ENCODE measurements around the gene ABRACL. TPM values are rescaled to one million over a fixed set of nuclear protein-coding genes. Genes with fewer than 3 reads are reported as not detected.
A peak's percentile ranks its signal among the peaks of the same experiment; 100 is the strongest.
"Not testable (repeated sequence)": the region's sequence is repeated elsewhere in the genome, so short reads cannot be mapped to it uniquely, and the experiment has no call there.

The ABRACL gene
- polyA plus RNA-seq, 3 donors: 39.5 to 174 (median 142) TPM

GRCh38 chr6:138992965-138993364 is 35.6 kb upstream of the ABRACL start:
- H2AFZ ChIP-seq (ENCODE audit: insufficient read depth, low read depth, low read length, poor library complexity, severe bottlenecking); H4K20me1 ChIP-seq (ENCODE audit: insufficient read depth, low read length); H3K36me3 Mint-ChIP-seq; H3K36me3 ChIP-seq (replicated peaks in 1 of 2; ENCODE audit: control insufficient read depth in 1 of 2, insufficient read depth in 2 of 2, low read length in 2 of 2); H3K4me3 Mint-ChIP-seq; H3K4me3 ChIP-seq (replicated peaks in 1 of 3; ENCODE audit: low read depth in 2 of 3, low read length in 3 of 3); H3K9ac ChIP-seq (ENCODE audit: insufficient read depth, low read length, poor library complexity, severe bottlenecking); H3K4me2 ChIP-seq (replicated peaks; ENCODE audit: extremely low read depth, low read length, poor library complexity, severe bottlenecking); H3K79me2 ChIP-seq (ENCODE audit: insufficient read depth, low read length); H3K27me3 ChIP-seq (ENCODE audit: control insufficient read depth in 2 of 2, insufficient read depth in 2 of 2, low read length in 2 of 2); H3K27ac ChIP-seq (ENCODE audit: low read depth in 1 of 2, low read length in 2 of 2); intact Hi-C loops (cut with micrococcal nuclease); H3K27me3 Mint-ChIP-seq (ENCODE audit: low read depth in 3 of 3): not testable (repeated sequence)
- DNase-seq: peak; percentile 56 to 80 (median 62)
- H3K27ac Mint-ChIP-seq: peak overlapping the region in 4 of 7 donors; percentile 42 to 64 (median 52)
- WGBS (ENCODE audit: insufficient coverage): 100% methylated on average over 1 of the region's 5 CpGs
- peaks cover 7 to 12% of the 10 kb centered on the region in 2 donors for H3K4me1 ChIP-seq (ENCODE audit: control insufficient read depth in 1 of 2, insufficient read depth in 2 of 2, low read length in 2 of 2)
- peaks cover 11 to 31% (median 20%) of the 10 kb centered on the region in 7 donors for H3K9me3 Mint-ChIP-seq
- peaks cover 14% of the 10 kb centered on the region for H3K4me1 Mint-ChIP-seq
- H3K9me3 ChIP-seq (replicated peaks in 1 of 2; ENCODE audit: control insufficient read depth in 1 of 2, insufficient read depth in 1 of 2, low read length in 2 of 2): peaks cover 15 to 19% of the 10 kb centered on the region in 2 donors
- peak; percentile 11 for TF ChIP-seq CTCF (IDR thresholded peaks at IDR 0.05)

- H3K4me2 ChIP-seq (replicated peaks; ENCODE audit: extremely low read depth, low read length, poor library complexity, severe bottlenecking); H2AFZ ChIP-seq (ENCODE audit: insufficient read depth, low read depth, low read length, poor library complexity, severe bottlenecking); H3K36me3 Mint-ChIP-seq; H3K9ac ChIP-seq (ENCODE audit: insufficient read depth, low read length, poor library complexity, severe bottlenecking); DNase-seq; H3K27ac ChIP-seq (ENCODE audit: low read depth in 1 of 2, low read length in 2 of 2); H3K4me3 Mint-ChIP-seq; H3K27me3 Mint-ChIP-seq (ENCODE audit: low read depth in 3 of 3); H3K27me3 ChIP-seq (ENCODE audit: control insufficient read depth in 2 of 2, insufficient read depth in 2 of 2, low read length in 2 of 2); H3K79me2 ChIP-seq (ENCODE audit: insufficient read depth, low read length); intact Hi-C loops (cut with micrococcal nuclease); H3K4me1 ChIP-seq (ENCODE audit: control insufficient read depth in 1 of 2, insufficient read depth in 2 of 2, low read length in 2 of 2); H3K36me3 ChIP-seq (replicated peaks in 1 of 2; ENCODE audit: control insufficient read depth in 1 of 2, insufficient read depth in 2 of 2, low read length in 2 of 2); H3K4me3 ChIP-seq (replicated peaks in 1 of 3; ENCODE audit: low read depth in 2 of 3, low read length in 3 of 3); H4K20me1 ChIP-seq (ENCODE audit: insufficient read depth, low read length): not testable (repeated sequence)
- H3K4me1 Mint-ChIP-seq: peaks cover 12% of the 10 kb centered on the region
- 100% methylated on average over 1 of the region's 1 CpG for WGBS (ENCODE audit: insufficient coverage)
- peaks cover 11 to 31% (median 20%) of the 10 kb centered on the region in 7 donors for H3K9me3 Mint-ChIP-seq
- H3K9me3 ChIP-seq (replicated peaks in 1 of 2; ENCODE audit: control insufficient read depth in 1 of 2, insufficient read depth in 1 of 2, low read length in 2 of 2): peaks cover 15 to 19% of the 10 kb centered on the region in 2 donors
- H3K27ac Mint-ChIP-seq: peak overlapping the region in 1 of 7 donors; percentile 55
These were observed 35.1 kb upstream of the ABRACL start for GRCh38 chr6:138993410-138993809.
